Uterus (tissue), 4 donors: ENCODE measurements around the gene APOL1. TPM values are rescaled to one million over a fixed set of nuclear protein-coding genes. Genes with fewer than 3 reads are reported as not detected.
"Not testable (repeated sequence)": the region's sequence is repeated elsewhere in the genome, so short reads cannot be mapped to it uniquely, and the experiment has no call there.

ENCODE experiments used
- DNase-seq, 2 donors: peaks; one replicate each; pipeline ENCODE4 v3.0.0-alpha.2; 2019 to 2020
- H3K27ac ChIP-seq, 2 donors: fragments of 200-600 bp; sonication (generic); 1 replicate in 1 of 2; 2 replicates in 1 of 2; pipeline ENCODE4 v1.5.1; 2016 to 2018
- H3K27me3 ChIP-seq, 2 donors: fragments of 200-600 bp; sonication (generic); one replicate each; pipeline ENCODE4 v1.5.1; 2018 to 2019; ENCODE audit warnings: control low read depth in 1 of 2
- H3K36me3 ChIP-seq, 2 donors: fragments of 200-600 bp; sonication (generic); one replicate each; pipeline ENCODE4 v1.5.1; 2019; ENCODE audit warnings: control low read depth in 1 of 2
- H3K4me1 ChIP-seq, 2 donors: fragments of 200-600 bp; sonication (generic); one replicate each; pipeline ENCODE4 v1.5.1; 2018 to 2019; ENCODE audit warnings: control low read depth in 1 of 2
- H3K4me3 ChIP-seq, 2 donors: fragments of 200-600 bp; sonication (generic); 1 replicate in 1 of 2; 2 replicates in 1 of 2; pipeline ENCODE4 v1.5.1; 2018 to 2019; ENCODE audit warnings: mild to moderate bottlenecking in 1 of 2
- H3K9me3 ChIP-seq, 2 donors: fragments of 200-600 bp; sonication (generic); one replicate each; pipeline ENCODE4 v1.5.1; 2019; ENCODE audit warnings: control low read depth in 1 of 2
- POLR2A ChIP-seq, 2 donors: fragments of 450-650 bp; IDR thresholded peaks; one replicate each; pipeline ENCODE4 v1.6.1; 2016; ENCODE audit warnings: antibody characterized with exemption in 2 of 2, mild to moderate bottlenecking in 1 of 2, moderate library complexity in 1 of 2
- intact Hi-C: fragments of 100-400 bp; cut with DNase I; formaldehyde crosslinking; loops from one replicate; pipeline ENCODE4 v1.15.1; 2023; ENCODE audit warnings: low total_unique reads
- total RNA-seq, 4 donors: library from RNA; depleted of rRNA in 3 of 4; stranded (reverse); fragments of >200 nt in 3 of 4; gene quantifications; one replicate each; pipeline versions ENCODE4 v1.1.0 to v1.2.4, GENCODE V29; 2014 to 2023
- TF ChIP-seq, protein P1 (sequence below), 4 experiments: fragments of 200-600 bp in 2 of 4; fragments of 450-650 bp in 2 of 4; sonication (generic) in 2 of 4; IDR thresholded peaks; one replicate each; pipeline ENCODE4 v1.5.1; 2016 to 2019; ENCODE audit warnings: antibody characterized with exemption in 4 of 4, mild to moderate bottlenecking in 2 of 4, moderate library complexity in 1 of 4
- donor health status: DM: yes; HTN: yes; CAD: no.

APOL1 gene
- total RNA-seq, 4 donors from 2014 or later, result 9.8 to 89.7 (median 19.9) TPM

DNA sequence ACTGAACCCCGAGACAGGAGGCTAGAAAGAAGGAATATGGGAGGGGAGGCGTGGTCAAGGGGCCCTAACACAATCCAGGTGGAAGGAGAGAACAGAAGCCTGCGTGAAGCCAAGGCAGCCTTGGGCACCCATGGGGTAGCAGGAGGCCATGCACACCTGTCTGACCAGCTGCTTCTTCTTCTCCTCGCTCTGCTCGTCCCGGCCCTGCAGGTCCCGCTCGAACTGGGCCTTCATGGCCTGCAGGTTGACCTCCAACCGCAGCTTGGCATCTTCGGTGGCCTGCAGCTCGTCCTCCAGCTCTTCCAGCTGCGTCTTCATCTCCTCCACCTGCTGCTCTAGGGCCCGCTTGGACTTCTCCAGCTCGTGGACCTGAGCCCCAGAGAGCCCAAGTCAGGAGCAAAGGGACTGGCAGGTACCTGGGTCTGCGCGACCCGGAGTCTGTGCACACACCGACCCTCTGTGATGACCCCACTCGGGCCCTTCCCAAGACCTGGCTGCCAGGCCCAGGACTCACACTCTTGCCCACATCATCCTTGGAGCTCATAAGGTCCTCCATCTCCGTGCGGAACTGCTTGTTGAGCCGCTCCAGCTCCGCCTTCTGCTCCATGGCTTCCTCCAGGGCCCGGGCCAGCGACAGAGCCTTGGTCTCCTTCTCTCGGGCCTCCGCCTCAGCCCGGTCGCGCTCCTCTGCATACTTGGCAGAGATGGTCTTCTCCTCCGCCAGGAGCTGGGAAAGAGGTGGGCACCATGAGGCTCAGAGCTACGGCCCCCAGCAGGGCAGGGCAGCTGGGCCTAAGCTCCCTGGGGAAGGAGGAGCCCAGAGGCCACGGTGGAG is 35.9 kb downstream of the APOL1 start:
- Histone ChIP-seq H3K27ac (peak overlapping the region in 1 of 2 donors; percentile 4), H3K9me3 (no peaks in the 10 kb centered on the region), H3K4me3 (no peak overlapping the region), H3K36me3 (no peaks in the 10 kb centered on the region), H3K27me3 (no peaks in the 10 kb centered on the region), H3K4me1 (no peaks in the 10 kb centered on the region)
- DNase-seq, result no peak
- TF ChIP-seq, protein P1, sequence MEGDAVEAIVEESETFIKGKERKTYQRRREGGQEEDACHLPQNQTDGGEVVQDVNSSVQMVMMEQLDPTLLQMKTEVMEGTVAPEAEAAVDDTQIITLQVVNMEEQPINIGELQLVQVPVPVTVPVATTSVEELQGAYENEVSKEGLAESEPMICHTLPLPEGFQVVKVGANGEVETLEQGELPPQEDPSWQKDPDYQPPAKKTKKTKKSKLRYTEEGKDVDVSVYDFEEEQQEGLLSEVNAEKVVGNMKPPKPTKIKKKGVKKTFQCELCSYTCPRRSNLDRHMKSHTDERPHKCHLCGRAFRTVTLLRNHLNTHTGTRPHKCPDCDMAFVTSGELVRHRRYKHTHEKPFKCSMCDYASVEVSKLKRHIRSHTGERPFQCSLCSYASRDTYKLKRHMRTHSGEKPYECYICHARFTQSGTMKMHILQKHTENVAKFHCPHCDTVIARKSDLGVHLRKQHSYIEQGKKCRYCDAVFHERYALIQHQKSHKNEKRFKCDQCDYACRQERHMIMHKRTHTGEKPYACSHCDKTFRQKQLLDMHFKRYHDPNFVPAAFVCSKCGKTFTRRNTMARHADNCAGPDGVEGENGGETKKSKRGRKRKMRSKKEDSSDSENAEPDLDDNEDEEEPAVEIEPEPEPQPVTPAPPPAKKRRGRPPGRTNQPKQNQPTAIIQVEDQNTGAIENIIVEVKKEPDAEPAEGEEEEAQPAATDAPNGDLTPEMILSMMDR (IDR thresholded peaks at IDR 0.05), result no peak
- TF ChIP-seq POLR2A (IDR thresholded peaks at IDR 0.05), result no peak
- intact Hi-C loops, result no loop called here

DNA sequence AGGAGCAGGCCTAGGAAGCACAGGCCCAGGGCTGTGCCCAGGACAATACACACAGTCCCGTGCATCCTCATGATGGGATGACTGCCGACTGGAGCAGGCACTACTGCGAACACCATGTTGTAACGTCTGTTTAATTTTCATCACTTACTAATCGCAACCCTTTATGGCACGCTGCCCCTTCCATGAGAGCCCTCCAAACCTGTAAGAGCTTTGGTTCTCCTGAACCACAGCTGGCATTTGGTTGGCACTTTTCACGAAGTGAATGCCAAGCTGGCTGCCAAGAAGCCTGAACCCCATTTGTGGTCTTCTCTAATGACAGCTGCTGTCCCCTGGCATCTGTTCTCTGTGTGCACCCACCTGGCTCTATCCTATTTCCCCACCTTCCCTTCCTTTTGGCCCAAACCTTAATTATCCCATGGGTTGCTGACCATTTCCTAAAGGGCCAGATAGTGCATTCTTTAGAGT is 36.5 kb downstream of the APOL1 start:
- DNase-seq, result no peak
- intact Hi-C loops, result no loop called here
- no peak for TF ChIP-seq POLR2A (IDR thresholded peaks at IDR 0.05)
- TF ChIP-seq, protein P1 (IDR thresholded peaks at IDR 0.05), result no peak
- Histone ChIP-seq H3K4me1 (no peaks in the 10 kb centered on the region), H3K27ac (no peak overlapping the region), H3K36me3 (no peaks in the 10 kb centered on the region), H3K9me3 (no peaks in the 10 kb centered on the region), H3K4me3 (no peak overlapping the region), H3K27me3 (no peaks in the 10 kb centered on the region)

DNA sequence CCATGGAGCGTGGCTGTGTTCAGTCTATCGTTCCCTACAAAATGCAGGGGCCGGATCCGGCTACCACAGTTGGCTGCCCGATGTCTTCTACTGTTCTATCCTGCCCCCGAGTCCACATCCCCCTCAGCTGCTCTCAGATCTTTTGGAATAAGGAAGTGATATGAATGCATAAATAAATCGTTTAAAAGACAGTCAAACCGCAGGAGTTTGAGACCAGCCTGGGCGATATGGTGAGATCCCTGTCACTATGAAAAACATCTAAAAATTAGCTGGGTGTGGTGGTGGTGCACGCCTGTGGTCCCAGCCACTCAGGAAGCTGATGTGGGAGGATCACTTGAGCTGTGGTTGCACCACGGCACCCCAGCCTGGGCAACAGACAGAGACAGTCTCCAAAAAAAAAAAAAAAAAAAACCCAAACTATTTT is 37.0 kb downstream of the APOL1 start:
- H3K9me3 ChIP-seq, H3K4me3 ChIP-seq, H3K4me1 ChIP-seq, H3K27ac ChIP-seq, H3K27me3 ChIP-seq, DNase-seq, intact Hi-C loops, H3K36me3 ChIP-seq: not testable (repeated sequence)

DNA sequence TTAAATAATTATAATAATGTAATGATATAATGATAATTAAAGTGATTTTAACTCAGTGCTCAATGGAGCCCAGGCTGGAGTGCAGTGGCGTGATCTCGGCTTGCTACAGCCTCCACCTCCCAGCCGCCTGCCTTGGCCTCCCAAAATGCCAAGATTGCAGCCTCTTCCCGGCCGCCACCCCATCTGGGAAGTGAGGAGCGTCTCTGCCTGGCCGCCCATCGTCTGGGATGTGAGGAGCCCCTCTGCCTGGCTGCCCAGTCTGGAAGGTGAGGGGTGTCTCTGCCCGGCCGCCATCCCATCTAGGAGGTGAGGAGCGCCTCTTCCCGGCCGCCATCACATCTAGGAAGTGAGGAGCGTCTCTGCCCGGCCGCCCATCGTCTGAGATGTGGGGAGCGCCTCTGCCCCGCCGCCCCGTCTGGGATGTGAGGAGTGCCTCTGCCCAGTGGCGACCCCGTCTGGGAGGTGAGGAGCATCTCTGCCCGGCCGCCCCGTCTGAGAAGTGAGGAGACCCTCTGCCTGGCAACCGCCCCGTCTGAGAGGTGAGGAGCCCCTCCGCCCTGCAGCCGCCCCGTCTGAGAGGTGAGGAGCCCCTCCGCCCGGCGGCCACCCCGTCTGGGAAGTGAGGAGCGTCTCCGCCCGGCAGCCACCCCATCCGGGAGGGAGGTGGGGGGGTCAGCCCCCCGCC is 37.6 kb downstream of the APOL1 start:
- H3K4me1 ChIP-seq, H3K27me3 ChIP-seq, H3K4me3 ChIP-seq, H3K9me3 ChIP-seq, H3K27ac ChIP-seq, H3K36me3 ChIP-seq, intact Hi-C loops, DNase-seq: not testable (repeated sequence)

DNA sequence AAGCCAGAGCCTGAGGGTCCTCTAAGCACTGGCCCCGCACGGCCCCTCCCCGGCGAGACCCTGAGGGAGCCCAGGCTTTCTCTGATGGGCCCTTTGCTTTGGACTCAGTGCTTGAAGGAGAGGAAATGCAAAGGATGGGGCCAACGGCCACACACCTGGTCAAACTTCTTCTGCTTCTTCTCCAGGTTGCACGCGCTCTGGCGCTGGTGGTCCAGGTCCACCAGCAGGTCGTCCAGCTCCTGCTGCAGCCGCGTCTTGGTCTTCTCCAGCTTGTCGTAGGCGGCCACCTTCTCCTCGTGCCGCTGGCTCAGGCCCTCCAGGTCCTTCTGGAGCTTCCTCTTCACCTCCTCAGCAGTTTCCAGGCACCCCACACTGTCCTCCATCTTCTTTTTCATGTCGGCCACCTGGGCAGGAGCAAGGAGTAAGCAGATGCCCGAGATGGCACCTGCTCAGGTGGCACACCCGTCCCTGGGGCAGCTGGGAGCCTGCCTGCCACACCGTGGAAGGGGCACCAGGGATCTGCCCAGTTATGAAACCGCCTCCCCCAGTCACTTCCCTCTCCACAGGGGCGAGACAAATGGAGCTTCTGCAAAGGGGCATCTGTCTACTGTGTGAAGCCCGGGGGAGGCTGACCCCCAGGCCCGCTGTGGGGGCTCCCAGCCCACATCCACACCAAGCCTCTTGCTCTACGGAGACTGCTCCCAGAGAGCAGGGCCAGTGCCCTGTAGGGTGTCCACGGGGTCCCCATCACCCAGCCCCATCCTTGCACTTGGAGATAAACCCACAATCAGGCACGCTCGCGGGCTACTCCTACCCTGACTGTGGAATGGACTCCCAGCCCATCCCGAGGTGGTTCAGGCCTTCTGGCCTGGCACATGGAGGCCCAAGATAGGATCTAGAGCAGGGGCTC is 39.2 kb downstream of the APOL1 start:
- DNase-seq, result no peak
- peak overlapping the region in 1 of 2 donors; percentile 1 for H3K27ac ChIP-seq
- TF ChIP-seq, protein P1 (IDR thresholded peaks at IDR 0.05), result no peak
- intact Hi-C loops, result no loop called here
- H3K9me3 ChIP-seq, result no peaks in the 10 kb centered on the region
- H3K36me3 ChIP-seq, result no peaks in the 10 kb centered on the region
- no peak overlapping the region for H3K4me3 ChIP-seq
- no peaks in the 10 kb centered on the region for H3K4me1 ChIP-seq
- H3K27me3 ChIP-seq, result no peaks in the 10 kb centered on the region
